Neural cell (in vitro differentiated cells): ENCODE measurements around the gene ADAP1. TPM values are rescaled to one million over a fixed set of nuclear protein-coding genes. Genes with fewer than 3 reads are reported as not detected.

ENCODE experiments used
- H2AFZ ChIP-seq: fragments of 200-600, 300-800 bp; sonication (generic), shearing (Covaris generic); 2 replicates; pipeline ENCODE4 v1.6.0; 2014; ENCODE audit warnings: low read depth, mild to moderate bottlenecking, antibody characterized with exemption, low read length, moderate library complexity
- H3F3A ChIP-seq: fragments of 200-600 bp; shearing (Covaris generic); 2 replicates; pipeline ENCODE4 v1.6.1; 2016; ENCODE audit warnings: mild to moderate bottlenecking, moderate library complexity, mixed read lengths, antibody characterized with exemption, low read length; ENCODE audit not compliant: insufficient read depth, poor library complexity, severe bottlenecking
- H3K27ac ChIP-seq: fragments of 200-600, 300-800 bp; sonication (generic), shearing (Covaris generic); 2 replicates; pipeline ENCODE4 v1.5.1; 2014; ENCODE audit warnings: mild to moderate bottlenecking, low read length, moderate library complexity
- H3K27me3 ChIP-seq: fragments of 300-800, 200-600 bp; sonication (generic), shearing (Covaris generic); 2 replicates; pipeline ENCODE4 v1.6.0; 2014; ENCODE audit warnings: mild to moderate bottlenecking, low read depth, low read length, moderate library complexity; ENCODE audit not compliant: insufficient read depth
- H3K36me3 ChIP-seq: fragments of 300-800, 200-600 bp; sonication (generic), shearing (Covaris generic); 2 replicates; pipeline ENCODE4 v1.5.1; 2014; ENCODE audit warnings: mild to moderate bottlenecking, antibody characterized with exemption, low read length, moderate library complexity; ENCODE audit not compliant: insufficient read depth
- H3K4me2 ChIP-seq: fragments of 300-800, 200-600 bp; sonication (generic), shearing (Covaris generic); 2 replicates; pipeline ENCODE4 v1.6.0; 2014; ENCODE audit warnings: mild to moderate bottlenecking, low read length
- H3K4me3 ChIP-seq: fragments of 300-800, 200-600 bp; sonication (generic), shearing (Covaris generic); 2 replicates; pipeline ENCODE4 v1.5.1; 2014; ENCODE audit warnings: mild to moderate bottlenecking, low read length, moderate library complexity
- H3K79me2 ChIP-seq: fragments of 200-600 bp; shearing (Covaris generic); replicated peaks from 2 replicates; pipeline ENCODE4 v1.6.0; 2014; ENCODE audit warnings: mild to moderate bottlenecking, low read length, moderate library complexity; ENCODE audit not compliant: insufficient read depth
- H3K9ac ChIP-seq: fragments of 300-800, 200-600 bp; sonication (generic), shearing (Covaris generic); 2 replicates; pipeline ENCODE4 v1.6.1; 2016; ENCODE audit warnings: mild to moderate bottlenecking, low read length, mixed read lengths
- H3K9me2 ChIP-seq: fragments of 200-600 bp; shearing (Covaris generic); 2 replicates; pipeline ENCODE4 v1.6.1; 2016; ENCODE audit warnings: mild to moderate bottlenecking, low read length, mixed read lengths; ENCODE audit not compliant: insufficient read depth
- H3K9me3 ChIP-seq: fragments of 200-600, 300-800 bp; sonication (generic), shearing (Covaris generic); 2 replicates; pipeline ENCODE4 v1.6.1; 2016; ENCODE audit warnings: mild to moderate bottlenecking, mixed run types, low read length, moderate library complexity, mixed read lengths
- H4K20me1 ChIP-seq: fragments of 200-600 bp; shearing (Covaris generic); 2 replicates; pipeline ENCODE4 v1.6.1; 2016; ENCODE audit warnings: mild to moderate bottlenecking, mixed run types; ENCODE audit not compliant: insufficient read depth
- EP300 ChIP-seq: fragments of 450-650 bp; conservative IDR thresholded peaks from 2 replicates; pipeline ENCODE4 v1.6.1; 2014; ENCODE audit warnings: antibody characterized with exemption, mild to moderate bottlenecking, moderate library complexity; ENCODE audit not compliant: poor library complexity, severe bottlenecking
- EZH2 ChIP-seq: fragments of 200-600, 300-800 bp; shearing (Covaris generic), sonication (generic); IDR thresholded peaks from 2 replicates; pipeline ENCODE4 v1.6.1; 2014; ENCODE audit warnings: antibody characterized with exemption, low read length, borderline replicate concordance, mild to moderate bottlenecking; ENCODE audit not compliant: insufficient read depth, poor library complexity, severe bottlenecking
- MXI1 ChIP-seq: fragments of 450-650 bp; conservative IDR thresholded peaks from 2 replicates; pipeline ENCODE4 v1.6.1; 2014; ENCODE audit warnings: antibody characterized with exemption, mild to moderate bottlenecking; ENCODE audit not compliant: poor library complexity, severe bottlenecking
- POLR2AphosphoS5 ChIP-seq: IDR thresholded peaks from 2 replicates; pipeline ENCODE4 v1.6.1; 2012
- RAD21 ChIP-seq: fragments of 450-650 bp; conservative IDR thresholded peaks from 2 replicates; pipeline ENCODE4 v1.6.1; 2014; ENCODE audit warnings: antibody characterized with exemption, mild to moderate bottlenecking, moderate library complexity
- SMC3 ChIP-seq: fragments of 450-650 bp; conservative IDR thresholded peaks from 2 replicates; pipeline ENCODE4 v1.6.1; 2014; ENCODE audit warnings: antibody characterized with exemption, mild to moderate bottlenecking, moderate library complexity; ENCODE audit not compliant: poor library complexity
- TAF1 ChIP-seq: IDR thresholded peaks from 2 replicates; pipeline ENCODE4 v1.6.1; 2012; ENCODE audit warnings: low read depth
- polyA plus RNA-seq: library from polyadenylated mRNA; depleted of rRNA; stranded (reverse); fragments of >200 nt; gene quantifications from 2 replicates; pipeline ENCODE4 v1.2.3, GENCODE V29; 2014
- TF ChIP-seq, protein P1 (sequence below): fragments of 450-650 bp; IDR thresholded peaks from 2 replicates; pipeline ENCODE4 v1.5.1; 2014; ENCODE audit warnings: antibody characterized with exemption, mild to moderate bottlenecking, moderate library complexity; ENCODE audit not compliant: poor library complexity, severe bottlenecking
- TF ChIP-seq, protein P2 (sequence below): IDR thresholded peaks from 2 replicates; pipeline ENCODE4 v1.6.1; 2012; ENCODE audit warnings: borderline replicate concordance

The ADAP1 gene
- polyA plus RNA-seq, 1 donor from 2014 or later, result 76.8 TPM

DNA sequence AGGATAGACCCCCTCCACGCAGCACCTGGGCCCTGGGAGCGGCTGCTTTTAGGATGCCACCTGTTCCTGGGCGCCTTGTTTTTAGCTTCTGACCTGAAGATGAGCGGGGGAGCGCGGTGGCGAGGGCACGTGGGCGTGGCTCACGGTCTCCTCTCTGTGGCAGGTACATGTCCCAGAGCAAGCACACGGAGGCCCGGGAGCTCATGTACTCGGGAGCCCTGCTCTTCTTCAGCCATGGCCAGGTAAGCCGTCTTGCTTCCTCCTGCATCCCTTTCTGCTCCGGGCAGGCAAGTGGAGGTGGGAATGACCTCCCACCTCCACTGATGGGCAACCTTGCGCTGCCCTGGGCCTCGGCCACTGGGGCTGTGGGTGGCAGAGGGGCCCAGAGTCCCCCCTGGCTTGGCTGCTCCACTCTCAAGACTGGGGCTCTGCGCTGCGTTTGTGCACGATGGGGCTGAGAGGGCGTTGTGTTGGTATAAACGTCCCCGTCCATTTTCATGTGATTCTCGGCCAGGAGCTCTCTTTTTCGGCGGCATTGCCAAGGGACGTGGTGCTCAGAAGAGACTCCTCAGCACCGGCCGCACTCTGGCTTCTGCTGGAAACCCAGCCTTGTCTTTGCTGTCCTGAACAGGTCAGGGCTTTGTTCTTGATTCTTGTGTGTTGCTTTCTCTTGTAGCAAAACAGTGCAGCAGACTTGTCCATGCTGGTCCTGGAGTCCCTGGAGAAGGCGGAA is 68.4 kb downstream of the ADAP1 start:
- H3K4me2 ChIP-seq, result no peak overlapping the region
- no peak overlapping the region for H3K27ac ChIP-seq
- TF ChIP-seq, protein P1, sequence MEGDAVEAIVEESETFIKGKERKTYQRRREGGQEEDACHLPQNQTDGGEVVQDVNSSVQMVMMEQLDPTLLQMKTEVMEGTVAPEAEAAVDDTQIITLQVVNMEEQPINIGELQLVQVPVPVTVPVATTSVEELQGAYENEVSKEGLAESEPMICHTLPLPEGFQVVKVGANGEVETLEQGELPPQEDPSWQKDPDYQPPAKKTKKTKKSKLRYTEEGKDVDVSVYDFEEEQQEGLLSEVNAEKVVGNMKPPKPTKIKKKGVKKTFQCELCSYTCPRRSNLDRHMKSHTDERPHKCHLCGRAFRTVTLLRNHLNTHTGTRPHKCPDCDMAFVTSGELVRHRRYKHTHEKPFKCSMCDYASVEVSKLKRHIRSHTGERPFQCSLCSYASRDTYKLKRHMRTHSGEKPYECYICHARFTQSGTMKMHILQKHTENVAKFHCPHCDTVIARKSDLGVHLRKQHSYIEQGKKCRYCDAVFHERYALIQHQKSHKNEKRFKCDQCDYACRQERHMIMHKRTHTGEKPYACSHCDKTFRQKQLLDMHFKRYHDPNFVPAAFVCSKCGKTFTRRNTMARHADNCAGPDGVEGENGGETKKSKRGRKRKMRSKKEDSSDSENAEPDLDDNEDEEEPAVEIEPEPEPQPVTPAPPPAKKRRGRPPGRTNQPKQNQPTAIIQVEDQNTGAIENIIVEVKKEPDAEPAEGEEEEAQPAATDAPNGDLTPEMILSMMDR, result no peak
- TF ChIP-seq EZH2 (no peak), RAD21 (no peak), MXI1 (no peak), SMC3 (no peak), TAF1 (no peak), POLR2AphosphoS5 (no peak), EP300 (no peak)
- TF ChIP-seq, protein P2, sequence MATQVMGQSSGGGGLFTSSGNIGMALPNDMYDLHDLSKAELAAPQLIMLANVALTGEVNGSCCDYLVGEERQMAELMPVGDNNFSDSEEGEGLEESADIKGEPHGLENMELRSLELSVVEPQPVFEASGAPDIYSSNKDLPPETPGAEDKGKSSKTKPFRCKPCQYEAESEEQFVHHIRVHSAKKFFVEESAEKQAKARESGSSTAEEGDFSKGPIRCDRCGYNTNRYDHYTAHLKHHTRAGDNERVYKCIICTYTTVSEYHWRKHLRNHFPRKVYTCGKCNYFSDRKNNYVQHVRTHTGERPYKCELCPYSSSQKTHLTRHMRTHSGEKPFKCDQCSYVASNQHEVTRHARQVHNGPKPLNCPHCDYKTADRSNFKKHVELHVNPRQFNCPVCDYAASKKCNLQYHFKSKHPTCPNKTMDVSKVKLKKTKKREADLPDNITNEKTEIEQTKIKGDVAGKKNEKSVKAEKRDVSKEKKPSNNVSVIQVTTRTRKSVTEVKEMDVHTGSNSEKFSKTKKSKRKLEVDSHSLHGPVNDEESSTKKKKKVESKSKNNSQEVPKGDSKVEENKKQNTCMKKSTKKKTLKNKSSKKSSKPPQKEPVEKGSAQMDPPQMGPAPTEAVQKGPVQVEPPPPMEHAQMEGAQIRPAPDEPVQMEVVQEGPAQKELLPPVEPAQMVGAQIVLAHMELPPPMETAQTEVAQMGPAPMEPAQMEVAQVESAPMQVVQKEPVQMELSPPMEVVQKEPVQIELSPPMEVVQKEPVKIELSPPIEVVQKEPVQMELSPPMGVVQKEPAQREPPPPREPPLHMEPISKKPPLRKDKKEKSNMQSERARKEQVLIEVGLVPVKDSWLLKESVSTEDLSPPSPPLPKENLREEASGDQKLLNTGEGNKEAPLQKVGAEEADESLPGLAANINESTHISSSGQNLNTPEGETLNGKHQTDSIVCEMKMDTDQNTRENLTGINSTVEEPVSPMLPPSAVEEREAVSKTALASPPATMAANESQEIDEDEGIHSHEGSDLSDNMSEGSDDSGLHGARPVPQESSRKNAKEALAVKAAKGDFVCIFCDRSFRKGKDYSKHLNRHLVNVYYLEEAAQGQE, result no peak
- no peak overlapping the region for H3K4me3 ChIP-seq
- no peak overlapping the region for H2AFZ ChIP-seq
- no peaks in the 10 kb centered on the region for H4K20me1 ChIP-seq
- peaks cover 19% of the 10 kb centered on the region for H3K79me2 ChIP-seq
- H3K9ac ChIP-seq, result no peak overlapping the region
- no peaks in the 10 kb centered on the region for H3K9me2 ChIP-seq
- no peaks in the 10 kb centered on the region for H3K9me3 ChIP-seq
- H3K36me3 ChIP-seq, result no peaks in the 10 kb centered on the region
- H3F3A ChIP-seq, result no peaks in the 10 kb centered on the region
- H3K27me3 ChIP-seq, result no peaks in the 10 kb centered on the region

DNA sequence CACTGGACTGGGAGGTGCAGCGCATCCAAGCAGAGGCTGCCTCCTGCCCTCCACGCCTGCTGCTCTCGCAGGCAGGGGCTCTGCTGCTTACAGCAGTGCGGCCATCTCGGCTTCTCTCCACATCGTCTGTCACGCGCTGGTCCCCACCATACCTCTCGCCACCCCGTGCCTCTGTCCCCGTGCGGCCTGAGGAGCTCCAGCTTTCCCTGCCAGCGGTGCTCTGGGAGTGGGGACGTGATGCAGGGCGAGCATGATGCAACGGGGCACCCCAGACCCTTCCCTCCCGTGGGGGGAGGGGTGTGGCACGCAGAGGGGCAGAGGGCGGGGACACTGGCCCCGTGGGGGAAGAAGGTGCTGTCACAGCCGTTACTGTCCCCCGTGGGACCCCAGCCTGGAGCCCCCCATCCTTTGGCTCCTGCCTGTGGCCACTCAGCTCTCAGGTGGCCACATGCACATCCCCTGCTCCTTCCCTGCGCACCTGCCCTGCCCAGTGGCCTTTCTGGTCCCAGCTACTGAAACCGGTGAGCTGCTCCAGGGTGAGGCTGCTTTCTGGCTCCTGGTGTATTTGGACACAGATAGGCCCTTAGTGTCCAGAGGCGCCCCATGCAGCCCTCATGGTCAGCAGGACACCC is 69.1 kb downstream of the ADAP1 start:
- H3F3A ChIP-seq, result no peaks in the 10 kb centered on the region
- H3K9me3 ChIP-seq, result no peaks in the 10 kb centered on the region
- no peak overlapping the region for H3K4me3 ChIP-seq
- no peak for TF ChIP-seq MXI1
- TF ChIP-seq EZH2, result no peak
- TF ChIP-seq POLR2AphosphoS5, result no peak
- no peak for TF ChIP-seq SMC3
- TF ChIP-seq TAF1, result no peak
- TF ChIP-seq, protein P2, result no peak
- TF ChIP-seq, protein P1, result no peak
- no peak for TF ChIP-seq EP300
- no peak for TF ChIP-seq RAD21
- H3K27ac ChIP-seq, result no peak overlapping the region
- H2AFZ ChIP-seq, result no peak overlapping the region
- H3K9me2 ChIP-seq, result no peaks in the 10 kb centered on the region
- H3K27me3 ChIP-seq, result no peaks in the 10 kb centered on the region
- no peak overlapping the region for H3K4me2 ChIP-seq
- H3K79me2 ChIP-seq, result peaks cover 24% of the 10 kb centered on the region
- H4K20me1 ChIP-seq, result no peaks in the 10 kb centered on the region
- no peak overlapping the region for H3K9ac ChIP-seq
- no peaks in the 10 kb centered on the region for H3K36me3 ChIP-seq
